HG03469 (cell line): ENCODE data around the gene CFAP97D1.
"Not testable (repeated sequence)": the region's sequence is repeated elsewhere in the genome, so short reads cannot be mapped to it uniquely, and the experiment has no call there.

Source experiments
- ATAC-seq: cut with Tn5 transposase; IDR thresholded peaks from one replicate; pipeline ENCODE4 v1.9.1; 2021; ENCODE audit warnings: mild to moderate bottlenecking, moderate library complexity, moderate number of reproducible peaks; ENCODE audit not compliant: unreplicated experiment

Gene CFAP97D1

GRCh38 chr17:43792668-43793067 lies 12.4 kb downstream of the CFAP97D1 start:
- ATAC-seq, result not testable (repeated sequence)

- ATAC-seq, result not testable (repeated sequence)
Measured at GRCh38 chr17:43798024-43798423, 17.8 kb downstream of the CFAP97D1 start.

GRCh38 chr17:43799047-43799446 lies 18.8 kb downstream of the CFAP97D1 start:
- ATAC-seq, result no peak

- ATAC-seq, result no peak
Measured at GRCh38 chr17:43800736-43801135, 20.5 kb downstream of the CFAP97D1 start.

GRCh38 chr17:43801844-43802243 lies 21.6 kb downstream of the CFAP97D1 start:
- no peak for ATAC-seq

GRCh38 chr17:43803758-43804157 lies 23.5 kb downstream of the CFAP97D1 start:
- ATAC-seq, result no peak

- ATAC-seq, result no peak
Measured at GRCh38 chr17:43805117-43805516, 24.9 kb downstream of the CFAP97D1 start.

- ATAC-seq, result no peak
Measured at GRCh38 chr17:43808076-43808475, 27.8 kb downstream of the CFAP97D1 start.

- no peak for ATAC-seq
Measured at GRCh38 chr17:43809121-43809520, 28.9 kb downstream of the CFAP97D1 start.

- no peak for ATAC-seq
Measured at GRCh38 chr17:43810226-43810715, 30.0 kb downstream of the CFAP97D1 start.

- ATAC-seq, result no peak
Measured at GRCh38 chr17:43810823-43811222, 30.6 kb downstream of the CFAP97D1 start.

- ATAC-seq, result no peak
Measured at GRCh38 chr17:43812396-43813265, 32.4 kb downstream of the CFAP97D1 start.

- ATAC-seq, result no peak
Measured at GRCh38 chr17:43813386-43813785, 33.2 kb downstream of the CFAP97D1 start.

- ATAC-seq, result no peak
Measured at GRCh38 chr17:43814026-43814425, 33.8 kb downstream of the CFAP97D1 start.

GRCh38 chr17:43814714-43815113 lies 34.5 kb downstream of the CFAP97D1 start:
- ATAC-seq, result no peak

- ATAC-seq, result no peak
Measured at GRCh38 chr17:43816336-43817320, 36.4 kb downstream of the CFAP97D1 start.

GRCh38 chr17:43817826-43818225 lies 37.6 kb downstream of the CFAP97D1 start:
- ATAC-seq, result no peak

- ATAC-seq, result no peak
Measured at GRCh38 chr17:43818966-43819365, 38.7 kb downstream of the CFAP97D1 start.

GRCh38 chr17:43820759-43821158 lies 40.5 kb downstream of the CFAP97D1 start:
- ATAC-seq, result no peak

GRCh38 chr17:43822570-43823190 lies 42.4 kb downstream of the CFAP97D1 start:
- no peak for ATAC-seq
